Cardiac fibroblast (primary cell): ENCODE data around the gene ACADS.

ENCODE experiments used
- DNase-seq, 2 donors: peaks; one replicate each; pipeline versions ENCODE4 v3.0.0 to v3.0.0-alpha.2; 2010; ENCODE audit warnings: low read depth in 2 of 2
- H3K4me3 ChIP-seq, 2 donors: replicated peaks in 1 of 2; 1 replicate in 1 of 2; 2 replicates in 1 of 2; pipeline ENCODE4 v1.5.1; 2011; ENCODE audit warnings: low read depth in 2 of 2, low read length in 2 of 2, mild to moderate bottlenecking in 2 of 2, moderate library complexity in 1 of 2
- CTCF ChIP-seq: IDR thresholded peaks from one replicate; pipeline ENCODE4 v1.5.1; 2011; ENCODE audit warnings: low read depth, mild to moderate bottlenecking, low read length, inconsistent platforms

The ACADS gene

DNA sequence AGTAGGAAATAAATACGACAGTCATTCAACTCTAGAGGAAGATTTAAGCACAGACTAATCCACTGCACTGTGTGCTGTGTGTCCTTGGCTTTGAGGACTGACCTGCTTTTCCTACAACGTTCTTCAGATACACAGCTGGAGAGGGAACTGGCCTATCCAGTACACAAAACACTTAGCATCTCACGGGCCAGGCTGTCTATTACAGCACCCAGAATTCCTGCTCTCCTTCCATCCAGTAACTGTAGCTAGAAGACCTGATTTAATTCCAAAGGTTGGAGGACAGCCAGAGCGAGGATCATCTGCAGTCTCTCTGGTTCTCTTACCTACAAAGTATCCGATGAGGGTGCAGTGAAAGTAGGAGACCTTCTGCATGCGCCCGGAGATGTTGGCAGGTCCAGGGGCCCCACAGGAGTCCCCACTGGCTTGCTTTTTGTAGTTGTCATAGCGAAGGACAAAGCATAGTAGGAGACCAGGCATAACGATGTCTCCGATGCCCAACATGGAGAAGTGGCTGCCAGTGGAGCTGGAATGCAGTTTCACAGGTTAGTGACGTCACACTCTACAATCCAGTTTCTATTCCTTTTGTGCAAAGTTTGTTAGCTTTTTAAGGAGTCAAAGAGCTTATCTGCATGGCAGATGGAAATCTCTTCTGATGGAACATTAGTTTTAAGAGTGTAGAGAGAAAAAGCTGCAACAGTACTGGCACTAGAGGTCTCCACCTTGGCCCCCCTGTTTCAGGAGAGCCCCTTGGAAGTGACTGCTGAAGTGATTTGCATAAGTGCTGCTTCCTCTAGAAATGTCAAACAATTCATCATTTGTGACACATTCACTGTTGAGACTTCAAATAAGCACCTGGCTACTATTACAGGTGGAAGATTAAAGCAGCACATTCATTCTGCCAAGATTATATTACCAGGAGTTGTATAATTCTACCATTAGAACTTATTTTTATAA is 41.7 kb downstream of the ACADS start:
- no peak for DNase-seq
- no peak for TF ChIP-seq CTCF
- H3K4me3 ChIP-seq = no peak overlapping the region

- no peak overlapping the region for H3K4me3 ChIP-seq
- no peak for TF ChIP-seq CTCF
- DNase-seq = no peak
Observed at GRCh38 chr12:120771097-120771496, 45.5 kb downstream of the ACADS start.

DNA sequence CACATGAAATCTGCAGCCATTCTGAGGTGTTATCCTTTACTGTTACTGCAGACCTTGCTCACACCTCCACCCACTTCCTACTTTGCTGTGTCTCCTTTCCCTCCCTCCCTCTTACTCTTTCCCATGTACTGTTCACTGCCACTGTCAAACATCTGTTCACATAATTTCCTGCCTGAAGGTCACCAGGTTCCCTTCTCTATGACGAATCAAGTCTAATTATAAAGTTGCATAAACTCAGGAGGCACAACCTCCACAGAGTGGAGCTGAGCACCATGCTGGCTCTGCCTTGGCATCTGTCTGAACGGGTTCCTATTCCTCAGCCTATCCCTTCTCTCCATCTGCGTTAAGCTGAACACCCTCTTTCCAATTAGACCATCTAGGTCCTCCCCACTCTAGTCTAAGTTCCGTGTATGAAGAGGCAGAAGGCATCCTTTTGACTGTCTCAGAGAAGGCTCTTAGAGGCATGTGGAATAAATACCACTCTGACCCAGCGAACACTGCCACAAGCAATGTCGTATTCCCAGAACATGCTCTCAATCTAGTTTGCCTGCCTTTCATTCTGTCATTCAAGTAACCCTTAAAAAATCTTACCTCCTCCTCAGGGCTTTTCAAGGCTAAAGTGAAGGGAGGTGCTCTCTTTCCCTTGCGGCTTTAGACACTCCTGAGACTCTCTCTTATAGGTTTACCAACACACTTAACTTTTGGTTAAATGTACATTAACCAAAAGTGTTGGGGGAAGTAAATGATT is 48.7 kb downstream of the ACADS start:
- H3K4me3 ChIP-seq = no peak overlapping the region
- DNase-seq = no peak
- TF ChIP-seq CTCF = no peak

DNA sequence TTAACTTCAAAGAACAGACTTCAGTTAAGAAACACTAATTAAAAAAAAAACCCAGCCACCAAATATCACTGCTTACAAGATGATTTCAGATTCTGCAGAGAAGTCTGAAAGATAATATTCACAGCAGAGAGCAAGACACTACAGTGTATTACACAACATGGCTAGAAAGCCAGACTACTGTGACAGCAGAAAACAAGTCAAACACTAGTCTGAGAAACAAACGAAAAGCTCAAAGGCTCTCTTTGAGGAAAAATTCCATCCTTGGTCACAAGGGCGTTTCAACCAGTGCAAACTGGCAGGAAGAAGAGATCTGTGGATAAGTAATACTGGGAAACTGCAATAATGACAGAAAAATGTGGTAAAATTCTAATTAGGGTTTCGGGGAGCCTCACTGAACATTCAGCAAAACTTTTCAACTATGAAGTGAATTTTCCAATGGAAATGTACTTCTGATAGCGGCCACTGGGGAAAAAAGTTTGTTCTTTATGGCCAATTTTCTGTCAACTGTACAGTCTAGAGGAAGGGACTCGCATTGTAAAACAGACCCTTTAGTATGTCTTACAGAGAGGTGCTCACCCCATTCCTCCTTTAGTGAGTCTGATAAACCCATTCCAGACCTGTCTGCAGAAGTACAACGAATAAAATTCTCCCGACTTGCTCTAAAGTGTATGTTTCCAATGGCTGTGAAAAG is 50.4 kb downstream of the ACADS start:
- DNase-seq = peak in 1 of 2 donors; percentile 48
- no peak overlapping the region for H3K4me3 ChIP-seq
- no peak for TF ChIP-seq CTCF

DNA sequence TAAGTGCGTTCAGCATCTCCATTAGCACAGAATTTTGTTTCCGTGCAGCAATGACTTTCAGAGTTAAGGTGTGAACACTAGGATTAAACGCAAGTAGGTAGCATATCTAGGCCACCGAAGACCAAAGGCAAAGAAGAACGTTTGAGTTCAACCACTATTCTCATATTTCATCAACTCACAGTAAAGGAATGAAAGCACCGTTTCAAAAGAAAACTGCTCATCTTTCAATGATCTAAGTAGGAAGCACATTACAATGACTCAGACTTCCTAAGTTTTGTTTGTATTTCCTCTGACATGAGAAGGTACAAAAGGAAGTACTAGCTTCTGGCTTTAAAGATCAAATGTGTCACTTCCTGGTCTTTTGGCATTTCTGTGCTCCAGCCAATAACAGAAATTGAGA is 57.6 kb downstream of the ACADS start:
- H3K4me3 ChIP-seq = no peak overlapping the region
- DNase-seq = peak; percentile 43 to 78
- TF ChIP-seq CTCF = no peak

- DNase-seq = no peak
- TF ChIP-seq CTCF = no peak
- no peak overlapping the region for H3K4me3 ChIP-seq
Observed at GRCh38 chr12:120784804-120785203, 59.2 kb downstream of the ACADS start.
